NCI-H187 treated with DMSO at 0.1 percent for 48 hours (cell line): ENCODE data around the gene CDH4.

ENCODE experiments used
- DNase-seq: peaks from one replicate; lab custom pipeline; 2025; lab: John Stamatoyannopoulos, UW

The CDH4 gene

GRCh38 chr20:61766921-61767610, 515.0 kb downstream of the CDH4 start:
- DNase-seq, result no peak

GRCh38 chr20:61767761-61768494, 515.9 kb downstream of the CDH4 start:
- no peak for DNase-seq

GRCh38 chr20:61768571-61769285, 516.7 kb downstream of the CDH4 start:
- DNase-seq, result no peak

GRCh38 chr20:61769286-61769832, 517.3 kb downstream of the CDH4 start:
- no peak for DNase-seq

- DNase-seq, result no peak
Observed at GRCh38 chr20:61770113-61770585, 518.1 kb downstream of the CDH4 start.

GRCh38 chr20:61771805-61772350, 519.8 kb downstream of the CDH4 start:
- no peak for DNase-seq

GRCh38 chr20:61772828-61773631, 521.0 kb downstream of the CDH4 start:
- DNase-seq, result no peak

GRCh38 chr20:61773926-61774587, 522.0 kb downstream of the CDH4 start:
- no peak for DNase-seq

- DNase-seq, result no peak
Observed at GRCh38 chr20:61775423-61775822, 523.4 kb downstream of the CDH4 start.

- DNase-seq, result no peak
Observed at GRCh38 chr20:61776491-61777075, 524.5 kb downstream of the CDH4 start.

GRCh38 chr20:61777773-61778494, 525.9 kb downstream of the CDH4 start:
- no peak for DNase-seq

GRCh38 chr20:61778495-61778863, 526.4 kb downstream of the CDH4 start:
- no peak for DNase-seq

GRCh38 chr20:61779176-61779965, 527.3 kb downstream of the CDH4 start:
- no peak for DNase-seq

GRCh38 chr20:61780066-61780465, 528.0 kb downstream of the CDH4 start:
- DNase-seq, result no peak

GRCh38 chr20:61784801-61785566, 532.9 kb downstream of the CDH4 start:
- DNase-seq, result no peak

- DNase-seq, result no peak
Observed at GRCh38 chr20:61785567-61785816, 533.4 kb downstream of the CDH4 start.

- DNase-seq, result no peak
Observed at GRCh38 chr20:61786230-61786629, 534.2 kb downstream of the CDH4 start.

- DNase-seq, result no peak
Observed at GRCh38 chr20:61788343-61788742, 536.3 kb downstream of the CDH4 start.

GRCh38 chr20:61789329-61789728, 537.3 kb downstream of the CDH4 start:
- DNase-seq, result no peak
